ENCODE data around the gene CRABP1.
"Not testable (repeated sequence)": the region's sequence is repeated elsewhere in the genome, so short reads cannot be mapped to it uniquely, and the experiment has no call there.

Gene CRABP1

GRCh38 chr15:78350058-78350457 lies 9.9 kb downstream of the CRABP1 start:
- DNase-seq = no peak

GRCh38 chr15:78351539-78351938 lies 11.4 kb downstream of the CRABP1 start:
- no peak for DNase-seq

GRCh38 chr15:78353093-78353492 lies 12.9 kb downstream of the CRABP1 start:
- DNase-seq = peak; percentile 82

DNA sequence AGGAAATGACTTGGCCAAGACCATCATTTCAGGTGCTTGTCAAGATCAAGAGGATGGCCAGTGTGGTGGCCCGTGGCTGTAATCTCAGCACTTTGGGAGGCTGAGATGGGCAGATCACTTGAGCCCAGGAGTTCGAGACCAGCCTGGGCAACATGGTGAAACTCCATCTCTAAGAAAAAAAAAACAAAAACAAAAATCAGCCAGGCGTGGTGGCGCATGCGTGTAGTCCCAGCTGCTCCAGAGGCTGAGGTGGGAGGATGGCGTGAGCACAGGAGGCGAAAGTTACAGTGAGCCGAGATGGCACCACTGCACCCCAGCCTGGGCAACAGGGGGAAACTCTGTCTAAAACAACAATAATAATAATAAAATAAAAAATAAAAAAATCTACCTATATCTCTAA lies 15.0 kb downstream of the CRABP1 start:
- DNase-seq = no peak

GRCh38 chr15:78358102-78358870 lies 18.1 kb downstream of the CRABP1 start:
- DNase-seq = no peak

DNA sequence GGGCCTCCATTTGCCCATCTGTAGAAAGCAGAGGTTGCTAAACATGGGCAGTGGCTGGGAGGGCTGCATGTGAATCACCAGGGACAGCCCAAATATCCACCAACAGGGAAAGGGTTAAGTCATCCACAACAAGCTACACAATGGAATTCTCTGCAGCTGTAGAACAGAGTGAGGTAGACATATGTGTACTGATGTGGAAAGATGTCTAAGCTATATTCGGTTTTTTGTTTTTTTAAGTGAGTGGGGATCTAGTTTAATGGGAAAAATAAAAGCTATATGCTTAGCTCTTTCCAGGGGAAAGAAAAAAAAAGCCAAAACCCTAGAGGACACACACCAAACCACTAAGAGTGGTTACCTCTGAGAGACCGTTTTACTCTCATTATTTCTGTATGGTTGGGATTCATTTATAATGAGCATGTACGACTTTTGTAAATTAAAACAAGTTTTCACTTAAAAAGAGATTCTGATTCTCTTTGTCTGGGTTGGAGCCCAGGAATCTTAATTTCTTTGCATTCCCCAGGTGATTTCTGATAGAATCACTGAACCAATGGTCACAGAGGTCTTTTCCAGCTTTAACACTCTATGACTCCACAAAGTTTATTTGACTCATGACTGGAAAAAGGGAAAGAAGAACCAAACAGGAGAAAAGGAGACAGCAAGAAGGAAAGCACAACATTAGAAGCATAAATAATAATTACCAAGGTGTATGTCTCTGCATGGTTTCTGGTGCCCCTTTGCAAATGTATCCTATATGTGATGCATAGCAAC lies 19.1 kb downstream of the CRABP1 start:
- no peak for DNase-seq

- DNase-seq = peak; percentile 90
Measured at GRCh38 chr15:78360367-78360801, 20.2 kb downstream of the CRABP1 start.

GRCh38 chr15:78360958-78361718 lies 21.0 kb downstream of the CRABP1 start:
- no peak for DNase-seq

GRCh38 chr15:78361771-78362506 lies 21.8 kb downstream of the CRABP1 start:
- no peak for DNase-seq

DNA sequence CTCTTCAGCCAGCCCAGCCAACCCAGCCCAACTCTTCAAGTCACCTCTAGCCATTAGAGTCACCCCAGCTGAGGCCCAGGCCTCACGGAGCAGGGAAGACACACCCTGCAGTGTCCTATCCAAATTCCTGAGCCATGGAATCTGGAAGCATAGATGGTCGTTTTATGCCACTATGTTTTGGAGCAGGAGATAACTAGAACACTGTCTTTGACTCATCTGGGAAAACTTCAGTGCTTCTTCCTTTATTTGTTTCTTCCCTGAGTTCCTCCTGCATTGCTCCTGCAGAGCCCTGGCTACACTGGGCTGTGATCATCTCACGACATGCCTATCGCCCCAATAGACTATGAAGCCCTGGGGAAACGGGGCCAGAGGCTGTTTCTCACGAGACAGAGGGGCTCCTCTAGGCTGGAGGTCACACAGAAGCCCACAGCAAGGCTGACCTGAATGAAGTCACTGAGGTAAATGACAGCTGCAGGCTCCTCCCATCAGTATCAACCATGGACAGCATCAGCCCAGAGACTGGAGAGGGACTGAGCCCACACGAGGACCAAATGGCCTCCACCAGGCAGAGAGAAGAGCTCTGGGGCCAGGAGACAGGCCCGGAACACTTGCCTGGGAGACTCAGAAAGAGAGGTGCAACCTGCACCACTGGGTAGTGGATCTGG lies 22.7 kb downstream of the CRABP1 start:
- DNase-seq = no peak

DNA sequence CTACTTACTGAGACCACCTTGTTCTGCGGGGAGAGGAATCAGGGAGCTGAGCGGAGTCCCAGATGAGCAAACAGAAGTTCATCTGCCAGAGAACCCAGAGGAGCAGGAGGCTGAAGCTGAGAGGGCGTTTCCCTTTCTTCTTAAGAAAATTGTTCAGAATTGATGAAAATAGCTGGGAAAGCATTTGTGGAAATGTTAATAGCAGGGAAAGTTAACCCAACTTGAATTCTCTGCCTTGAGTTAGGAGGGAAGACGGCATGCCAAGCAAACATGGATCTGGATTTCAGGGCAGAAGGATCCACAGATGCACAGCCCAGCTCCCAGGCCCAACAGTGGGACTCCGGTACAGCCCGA lies 23.2 kb downstream of the CRABP1 start:
- no peak for DNase-seq

- peak; percentile 33 for DNase-seq
Measured at GRCh38 chr15:78364233-78364632, 24.1 kb downstream of the CRABP1 start.

GRCh38 chr15:78365917-78366316 lies 25.8 kb downstream of the CRABP1 start:
- DNase-seq = no peak

DNA sequence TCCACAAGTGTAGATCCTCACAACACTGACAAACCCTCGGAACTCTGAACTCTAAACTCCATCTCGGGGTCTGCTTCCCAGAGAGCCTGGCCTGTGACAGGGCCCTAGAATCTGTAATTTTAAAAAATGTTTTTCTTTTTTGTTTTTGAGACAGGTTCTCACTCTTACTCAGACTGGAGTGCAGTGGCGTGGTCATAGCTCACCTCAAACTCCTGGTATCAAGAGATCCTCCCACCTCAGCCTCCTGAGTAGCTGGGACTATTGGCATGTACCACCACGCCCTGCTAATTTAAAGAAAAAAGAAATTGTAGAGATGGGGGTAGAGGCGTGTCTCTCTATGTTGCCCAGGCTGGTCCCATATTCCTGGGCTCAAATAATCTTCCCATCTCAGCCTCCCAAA lies 26.2 kb downstream of the CRABP1 start:
- no peak for DNase-seq

DNA sequence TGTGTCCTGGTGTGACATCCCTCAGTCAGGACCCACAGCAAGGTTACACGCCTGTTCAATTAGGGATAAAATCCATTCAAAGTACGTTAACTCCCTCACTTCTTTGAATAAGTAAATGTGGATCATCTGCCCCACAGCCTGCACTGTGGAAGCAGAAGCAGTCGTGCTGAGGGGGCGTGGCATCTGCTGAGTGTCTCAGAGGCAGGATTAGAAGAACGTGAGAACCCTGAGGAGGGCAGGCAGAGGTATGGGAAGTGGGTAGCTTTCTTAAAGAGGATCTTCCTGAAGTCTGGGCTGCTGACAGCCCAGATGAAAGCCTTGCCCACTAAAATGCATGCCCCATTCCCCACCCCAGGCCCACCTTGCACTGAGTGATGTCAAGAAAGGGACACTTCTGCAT lies 28.5 kb downstream of the CRABP1 start:
- no peak for DNase-seq

GRCh38 chr15:78369161-78369560 lies 29.0 kb downstream of the CRABP1 start:
- DNase-seq = no peak

GRCh38 chr15:78370013-78370412 lies 29.9 kb downstream of the CRABP1 start:
- DNase-seq = no peak

DNA sequence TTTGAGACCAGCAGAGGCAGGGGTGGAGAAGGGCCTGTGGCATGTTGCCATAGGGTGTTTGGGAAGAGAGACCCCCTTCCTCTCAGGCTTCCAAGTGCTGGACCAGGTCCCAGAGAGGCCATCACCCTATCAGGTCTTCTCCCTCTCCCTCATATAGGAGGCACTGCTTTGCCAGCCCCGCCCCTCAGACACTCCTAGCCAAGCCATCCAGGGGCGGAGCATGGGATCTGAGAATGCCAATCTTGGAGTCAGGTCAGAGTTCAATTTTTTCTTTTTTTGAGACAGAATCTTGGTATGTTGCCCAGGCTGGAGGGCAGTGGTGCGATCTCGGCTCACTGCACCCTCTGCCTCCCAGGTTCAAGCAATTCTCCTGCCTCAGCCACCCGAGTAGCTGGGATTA lies 32.7 kb downstream of the CRABP1 start:
- DNase-seq = no peak

- no peak for DNase-seq
Measured at GRCh38 chr15:78374436-78375393, 34.6 kb downstream of the CRABP1 start.

- not testable (repeated sequence) for DNase-seq
Measured at GRCh38 chr15:78380143-78380542, 40.0 kb downstream of the CRABP1 start.

Data from NCI-H2171 (cell line).